Neural crest cell (in vitro differentiated cells): Measurements from ENCODE around the gene NUMBL. TPM values are rescaled to one million over a fixed set of nuclear protein-coding genes. Genes with fewer than 3 reads are reported as not detected.
A peak's percentile ranks its signal among the peaks of the same experiment; 100 is the strongest.
"Not testable (repeated sequence)": the region's sequence is repeated elsewhere in the genome, so short reads cannot be mapped to it uniquely, and the experiment has no call there.

Experiments used
- DNase-seq: peaks from one replicate; pipeline ENCODE4 v3.0.0; 2021; ENCODE audit warnings: low read depth, mixed read lengths, low spot score
- H3K27ac Mint-ChIP-seq: one replicate; pipeline ENCODE4 v1.8.0; 2021; ENCODE audit warnings: mild to moderate bottlenecking, mixed read lengths; ENCODE audit not compliant: unreplicated experiment
- H3K27me3 Mint-ChIP-seq: 2 replicates; pipeline ENCODE4 v1.8.0; 2021; ENCODE audit warnings: low read depth, mild to moderate bottlenecking, mixed read lengths
- H3K36me3 Mint-ChIP-seq: 2 replicates; pipeline ENCODE4 v1.8.0; 2021; ENCODE audit warnings: low read depth, mild to moderate bottlenecking, mixed read lengths
- H3K4me1 Mint-ChIP-seq: 2 replicates; pipeline ENCODE4 v1.8.0; 2021; ENCODE audit warnings: mixed read lengths
- H3K4me3 Mint-ChIP-seq: one replicate; pipeline ENCODE4 v1.8.0; 2021; ENCODE audit warnings: mild to moderate bottlenecking, mixed read lengths
- H3K9me3 Mint-ChIP-seq: 2 replicates; pipeline ENCODE4 v1.8.0; 2021; ENCODE audit warnings: mixed read lengths
- total RNA-seq: library from RNA; stranded (reverse); gene quantifications from 2 replicates; pipeline ENCODE4 v1.2.1, GENCODE V29; 2021
- TF ChIP-seq, protein P1 (sequence below): fragments of 200-600 bp; sonication (generic); conservative IDR thresholded peaks from 2 replicates; pipeline ENCODE4 v1.5.0; 2021; ENCODE audit warnings: antibody characterized with exemption, mild to moderate bottlenecking

The NUMBL gene
- total RNA-seq, 1 donor from 2014 or later, result 26.8 TPM

- DNase-seq, result no peak
- Mint-ChIP-seq H3K4me1 (no peaks in the 10 kb centered on the region), H3K36me3 (no peaks in the 10 kb centered on the region), H3K4me3 (peak overlapping the region; percentile 68), H3K27ac (no peak overlapping the region), H3K9me3 (no peaks in the 10 kb centered on the region), H3K27me3 (peaks cover 5% of the 10 kb centered on the region)
- TF ChIP-seq, protein P1, sequence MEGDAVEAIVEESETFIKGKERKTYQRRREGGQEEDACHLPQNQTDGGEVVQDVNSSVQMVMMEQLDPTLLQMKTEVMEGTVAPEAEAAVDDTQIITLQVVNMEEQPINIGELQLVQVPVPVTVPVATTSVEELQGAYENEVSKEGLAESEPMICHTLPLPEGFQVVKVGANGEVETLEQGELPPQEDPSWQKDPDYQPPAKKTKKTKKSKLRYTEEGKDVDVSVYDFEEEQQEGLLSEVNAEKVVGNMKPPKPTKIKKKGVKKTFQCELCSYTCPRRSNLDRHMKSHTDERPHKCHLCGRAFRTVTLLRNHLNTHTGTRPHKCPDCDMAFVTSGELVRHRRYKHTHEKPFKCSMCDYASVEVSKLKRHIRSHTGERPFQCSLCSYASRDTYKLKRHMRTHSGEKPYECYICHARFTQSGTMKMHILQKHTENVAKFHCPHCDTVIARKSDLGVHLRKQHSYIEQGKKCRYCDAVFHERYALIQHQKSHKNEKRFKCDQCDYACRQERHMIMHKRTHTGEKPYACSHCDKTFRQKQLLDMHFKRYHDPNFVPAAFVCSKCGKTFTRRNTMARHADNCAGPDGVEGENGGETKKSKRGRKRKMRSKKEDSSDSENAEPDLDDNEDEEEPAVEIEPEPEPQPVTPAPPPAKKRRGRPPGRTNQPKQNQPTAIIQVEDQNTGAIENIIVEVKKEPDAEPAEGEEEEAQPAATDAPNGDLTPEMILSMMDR, result no peak
Measured at GRCh38 chr19:40661616-40662015, 28.8 kb downstream of the NUMBL start.

DNA sequence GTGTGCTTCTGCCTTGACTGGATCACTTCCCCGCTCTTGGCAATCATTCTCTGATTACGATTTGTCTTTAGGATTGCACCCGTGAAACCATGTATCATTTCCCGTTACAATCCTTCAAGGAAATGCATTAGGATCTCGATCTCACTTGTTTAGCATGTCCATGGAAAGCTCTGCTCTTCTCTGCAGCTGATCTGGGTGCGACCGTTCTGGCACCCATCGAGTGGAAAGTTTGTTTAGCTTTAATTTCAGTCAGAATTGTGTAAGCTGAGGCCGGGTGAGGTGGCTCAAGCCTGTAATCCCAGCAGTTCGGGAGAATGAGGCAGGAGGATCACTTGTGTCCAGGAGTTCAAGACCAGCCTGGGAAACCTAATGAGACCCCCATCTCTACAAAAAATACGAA, 30.9 kb downstream of the NUMBL start:
- peak overlapping the region; percentile 54 for H3K27ac Mint-ChIP-seq
- peaks cover 5% of the 10 kb centered on the region for H3K27me3 Mint-ChIP-seq
- no peaks in the 10 kb centered on the region for H3K36me3 Mint-ChIP-seq
- H3K9me3 Mint-ChIP-seq, result no peaks in the 10 kb centered on the region
- TF ChIP-seq, protein P1, result no peak
- no peaks in the 10 kb centered on the region for H3K4me1 Mint-ChIP-seq
- no peak overlapping the region for H3K4me3 Mint-ChIP-seq
- no peak for DNase-seq

DNA sequence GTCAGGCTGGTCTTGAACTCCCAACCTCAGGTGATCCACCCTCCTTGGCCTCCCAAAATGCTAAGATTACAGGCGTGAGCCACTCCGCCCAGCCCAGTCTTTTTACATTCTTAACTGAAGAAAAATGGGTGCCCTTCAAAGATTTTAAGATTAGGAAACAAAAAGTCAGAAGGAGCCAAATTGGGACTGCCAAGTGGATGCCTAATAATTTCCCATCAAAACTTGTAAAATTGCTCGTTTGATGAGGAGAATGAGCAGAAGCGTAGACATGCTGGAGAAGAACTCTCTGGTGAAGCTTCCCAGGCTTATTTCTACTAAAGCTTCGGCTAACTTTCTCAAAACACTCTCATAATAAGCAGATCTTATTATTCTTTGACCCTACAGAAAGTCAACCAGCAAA, 31.3 kb downstream of the NUMBL start:
- no peak overlapping the region for H3K4me3 Mint-ChIP-seq
- no peaks in the 10 kb centered on the region for H3K4me1 Mint-ChIP-seq
- no peak for DNase-seq
- H3K36me3 Mint-ChIP-seq, result no peaks in the 10 kb centered on the region
- H3K27me3 Mint-ChIP-seq, result peaks cover 5% of the 10 kb centered on the region
- H3K27ac Mint-ChIP-seq, result no peak overlapping the region
- TF ChIP-seq, protein P1, result no peak
- H3K9me3 Mint-ChIP-seq, result no peaks in the 10 kb centered on the region

DNA sequence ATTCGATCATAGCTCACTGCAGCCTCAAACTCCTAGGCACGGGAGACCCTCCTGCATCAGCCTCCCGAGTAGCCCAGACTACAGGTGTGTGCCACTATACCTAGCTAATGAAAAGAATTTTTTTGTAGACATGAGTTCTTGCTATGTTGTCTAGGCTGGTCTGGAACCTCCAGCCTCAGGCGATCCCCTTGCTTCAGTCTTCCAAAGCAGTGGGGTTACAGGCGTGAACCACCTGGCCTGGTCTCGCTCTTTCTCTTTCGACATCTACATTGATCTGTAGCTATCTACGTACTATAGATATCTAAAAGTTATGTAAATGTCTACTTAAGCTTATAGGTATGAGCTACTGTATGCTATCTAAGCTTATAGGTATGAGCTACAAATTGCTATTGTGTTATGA, 32.4 kb downstream of the NUMBL start:
- TF ChIP-seq, protein P1, result no peak
- Mint-ChIP-seq H3K4me3 (no peak overlapping the region), H3K4me1 (no peaks in the 10 kb centered on the region)

DNA sequence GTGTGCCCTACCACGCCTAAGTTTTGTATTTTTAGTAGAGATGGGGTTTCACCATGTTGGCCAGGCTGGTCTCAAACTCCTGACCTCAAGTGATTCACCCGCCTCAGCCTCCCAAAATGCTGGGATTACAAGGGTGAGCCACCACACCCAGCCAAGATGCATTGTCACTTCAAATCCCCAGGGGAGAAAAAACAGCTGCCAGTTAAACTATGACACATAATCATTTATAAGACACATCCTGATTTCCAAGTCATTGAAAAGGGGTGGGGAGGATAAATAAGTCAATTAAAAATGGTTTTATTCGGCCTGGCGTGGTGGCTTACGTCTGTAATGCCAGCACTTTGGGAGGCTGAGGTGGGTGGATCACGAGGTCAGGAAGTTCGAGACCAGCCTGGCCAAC, 34.8 kb downstream of the NUMBL start:
- not testable (repeated sequence) for H3K27me3 Mint-ChIP-seq, H3K9me3 Mint-ChIP-seq, DNase-seq, H3K4me3 Mint-ChIP-seq, H3K36me3 Mint-ChIP-seq, H3K27ac Mint-ChIP-seq, H3K4me1 Mint-ChIP-seq

More for the DNA sequence above, 32.4 kb downstream of the NUMBL start:
- no peaks in the 10 kb centered on the region for H3K9me3 Mint-ChIP-seq
- peaks cover 3% of the 10 kb centered on the region for H3K27me3 Mint-ChIP-seq
- no peak overlapping the region for H3K27ac Mint-ChIP-seq
- no peaks in the 10 kb centered on the region for H3K36me3 Mint-ChIP-seq
- no peak for DNase-seq

DNA sequence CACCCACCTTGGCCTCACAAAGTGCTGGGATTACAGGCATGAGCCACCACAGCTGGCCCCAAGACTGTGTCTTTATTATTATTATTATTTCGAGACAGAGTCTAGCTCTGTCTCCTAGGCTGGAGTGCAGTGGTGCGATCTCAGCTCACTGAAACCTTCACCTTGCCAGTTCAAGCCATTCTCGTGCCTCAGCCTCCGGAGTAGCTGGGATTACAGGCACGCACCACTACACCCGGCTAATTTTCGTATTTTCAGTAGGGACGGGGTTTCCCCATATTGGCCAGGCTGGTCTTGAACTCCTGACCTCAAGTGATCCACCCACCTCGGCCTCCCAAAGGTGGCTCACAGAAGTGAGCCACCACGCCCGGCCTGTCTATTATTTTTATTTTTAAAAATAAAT, 38.1 kb downstream of the NUMBL start:
- not testable (repeated sequence) for H3K27me3 Mint-ChIP-seq, H3K27ac Mint-ChIP-seq, DNase-seq, H3K9me3 Mint-ChIP-seq, H3K4me3 Mint-ChIP-seq, H3K36me3 Mint-ChIP-seq, H3K4me1 Mint-ChIP-seq
